C1 segment of cervical spinal cord (tissue), 14 donors: Measurements from ENCODE around the gene PSPC1.
"Not testable (repeated sequence)": the region's sequence is repeated elsewhere in the genome, so short reads cannot be mapped to it uniquely, and the experiment has no call there.

Source experiments
- DNase-seq, 14 donors: peaks; one replicate each; lab custom pipeline; 2025; lab: John Stamatoyannopoulos, UW

The PSPC1 gene

DNA sequence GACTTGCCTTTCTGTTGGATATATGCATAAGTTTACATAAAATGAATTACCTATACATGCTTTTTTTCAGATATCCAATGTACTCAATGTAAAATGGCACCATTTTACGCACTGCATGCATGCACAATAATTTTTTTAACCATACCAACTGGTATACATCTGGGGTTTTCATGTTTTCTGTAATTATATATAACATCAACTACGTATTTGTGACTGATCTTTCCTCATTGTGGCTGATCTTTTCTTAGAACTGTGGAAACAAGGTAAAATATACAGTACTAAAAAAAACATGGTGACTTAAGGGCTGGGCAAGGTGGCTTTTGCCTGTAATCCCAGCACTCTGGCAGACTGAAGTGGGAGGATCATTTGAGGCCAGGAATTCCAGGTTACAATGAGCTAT, 18.5 kb downstream of the PSPC1 start:
- no peak for DNase-seq

DNA sequence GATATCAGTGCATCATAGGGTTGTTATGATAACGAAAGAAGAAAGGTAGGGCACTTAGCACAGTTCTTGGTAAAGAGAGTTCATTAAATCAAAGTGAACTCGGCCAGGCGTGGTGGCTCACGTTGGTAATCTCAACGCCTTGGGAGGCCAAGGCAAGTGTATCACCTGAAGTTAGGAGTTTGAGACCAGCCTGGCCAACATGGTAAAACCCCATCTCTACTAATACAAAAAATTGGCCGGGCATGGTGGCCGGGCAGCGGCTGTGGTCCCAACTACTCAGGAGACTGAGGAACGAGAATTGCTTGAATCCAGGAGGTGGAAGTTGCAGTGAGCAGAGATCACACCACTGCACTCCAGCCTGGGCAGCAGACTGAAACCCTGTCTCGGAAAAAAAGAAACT, 19.1 kb downstream of the PSPC1 start:
- no peak for DNase-seq

DNA sequence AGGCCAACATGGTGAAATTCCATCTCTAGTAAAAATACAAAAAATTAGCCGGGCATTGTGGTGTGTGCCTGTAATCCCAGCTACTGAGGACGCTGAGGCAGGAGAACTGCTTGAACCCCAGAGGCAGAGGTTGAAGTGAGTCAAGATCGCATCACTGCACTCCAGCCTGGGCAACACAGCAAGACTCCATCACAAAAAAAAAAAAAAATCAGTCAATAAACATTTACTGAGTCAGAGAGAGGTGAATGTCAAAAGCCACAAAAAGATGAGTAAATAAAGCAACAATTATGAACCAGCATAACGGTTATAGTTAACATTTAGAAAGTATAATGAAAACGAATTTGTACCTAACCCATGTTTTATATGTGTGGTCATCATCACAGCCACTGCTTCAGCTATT, 23.1 kb downstream of the PSPC1 start:
- DNase-seq, result no peak

DNA sequence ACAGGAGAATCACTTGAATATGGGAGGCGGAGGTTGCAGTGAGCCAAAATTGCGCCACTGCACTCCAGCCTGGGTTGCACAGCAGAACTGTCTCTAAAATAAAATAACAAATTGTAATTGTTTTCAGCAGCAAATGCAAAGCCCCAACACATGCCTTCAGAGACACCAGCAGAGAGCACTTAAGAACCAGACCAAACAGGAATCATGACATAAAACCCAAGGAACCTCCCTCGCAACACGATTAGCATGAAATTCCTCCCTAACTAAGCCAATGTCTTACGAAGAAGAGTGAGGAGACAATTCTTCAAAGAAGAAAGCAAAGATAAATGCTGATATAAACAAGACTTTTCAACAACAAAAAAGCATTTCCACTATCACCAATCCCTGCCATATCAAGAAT, 40.1 kb downstream of the PSPC1 start:
- DNase-seq, result no peak

DNA sequence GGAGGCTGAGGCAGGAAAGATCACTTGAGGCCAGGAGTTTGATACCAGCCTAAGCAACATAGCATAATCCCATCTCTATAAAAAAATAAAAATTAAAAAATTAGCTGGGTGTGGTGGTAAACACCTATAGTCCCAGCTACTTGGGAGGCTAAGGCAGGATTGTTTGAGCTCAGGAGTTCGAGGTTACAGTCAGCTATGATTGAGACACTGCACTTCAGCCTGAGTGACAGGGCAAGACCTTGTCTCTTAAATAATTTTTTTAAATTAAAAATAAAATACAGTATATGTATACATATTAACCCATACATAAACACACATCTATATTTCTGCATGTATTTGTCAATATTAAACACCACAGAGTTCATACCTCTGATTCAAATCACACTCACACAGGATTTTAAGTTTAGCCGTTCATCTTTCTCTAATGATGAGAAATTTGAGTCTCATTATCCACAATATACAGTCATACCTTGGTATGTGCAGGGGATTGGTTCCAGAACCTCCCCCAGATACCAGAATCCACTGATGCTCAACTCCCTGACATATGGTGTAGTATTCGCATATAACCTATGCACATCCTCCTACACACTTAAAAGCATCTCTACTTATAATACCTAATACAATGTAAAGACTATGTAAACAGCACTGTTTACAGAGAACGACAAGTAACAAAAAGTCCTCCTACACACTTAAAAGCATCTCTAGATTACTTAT, 44.7 kb downstream of the PSPC1 start:
- no peak for DNase-seq

DNA sequence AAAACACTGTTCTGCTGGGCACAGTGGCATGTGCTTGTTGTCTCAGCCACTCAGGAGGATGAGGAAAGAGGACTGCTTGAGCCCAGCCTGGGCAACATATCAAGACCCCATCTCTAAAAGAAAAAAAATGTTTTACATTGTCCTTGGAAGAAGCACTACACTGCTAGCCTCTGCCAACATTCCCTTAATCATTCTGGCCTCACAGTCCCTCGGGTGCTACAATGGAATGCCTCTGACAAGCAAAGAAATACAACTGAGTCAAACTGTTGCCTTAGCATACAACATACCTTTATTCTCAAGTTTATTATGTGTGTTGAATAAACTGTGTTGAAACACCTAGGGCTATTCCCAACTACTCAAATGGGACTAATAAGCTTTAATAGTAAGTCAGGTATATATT, 56.1 kb downstream of the PSPC1 start:
- DNase-seq, result no peak

DNA sequence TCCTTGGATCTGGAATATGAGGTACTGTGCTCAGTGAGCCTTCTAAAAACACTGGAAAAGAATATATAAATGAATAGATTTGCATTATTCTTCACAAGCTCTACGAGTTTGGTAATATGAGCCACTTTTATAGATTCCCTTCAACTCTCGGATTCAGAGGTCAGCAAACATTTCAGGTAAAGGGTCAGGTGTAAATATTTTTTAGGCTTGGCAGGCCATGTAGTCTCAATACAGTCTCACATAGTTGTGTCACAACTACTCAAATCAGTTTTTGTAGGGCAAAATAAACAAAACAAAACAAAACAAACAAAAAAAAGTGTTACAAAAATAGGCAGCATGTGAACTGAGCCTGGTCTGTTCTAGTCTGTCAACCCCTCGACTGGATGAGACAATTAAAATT, 57.4 kb downstream of the PSPC1 start:
- DNase-seq, result no peak

DNA sequence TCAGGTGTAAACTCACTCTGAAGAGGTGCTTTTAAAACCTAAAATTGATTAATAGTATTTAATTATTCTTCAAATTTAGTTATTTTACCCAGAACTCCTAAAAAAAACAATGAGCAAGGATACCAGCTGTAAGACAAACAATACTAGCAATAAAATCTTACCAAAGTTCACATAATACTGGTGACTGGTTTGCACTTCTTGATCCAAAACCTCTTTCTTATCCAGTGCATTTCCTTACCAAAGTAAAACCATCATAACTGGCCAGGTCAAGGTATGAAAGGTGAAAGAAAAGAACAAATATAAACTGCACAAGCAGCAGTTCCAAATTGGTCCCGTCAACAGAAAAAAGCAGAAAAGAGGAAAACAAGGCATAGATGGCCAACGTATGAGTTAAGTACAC, 62.7 kb downstream of the PSPC1 start:
- no peak for DNase-seq

DNA sequence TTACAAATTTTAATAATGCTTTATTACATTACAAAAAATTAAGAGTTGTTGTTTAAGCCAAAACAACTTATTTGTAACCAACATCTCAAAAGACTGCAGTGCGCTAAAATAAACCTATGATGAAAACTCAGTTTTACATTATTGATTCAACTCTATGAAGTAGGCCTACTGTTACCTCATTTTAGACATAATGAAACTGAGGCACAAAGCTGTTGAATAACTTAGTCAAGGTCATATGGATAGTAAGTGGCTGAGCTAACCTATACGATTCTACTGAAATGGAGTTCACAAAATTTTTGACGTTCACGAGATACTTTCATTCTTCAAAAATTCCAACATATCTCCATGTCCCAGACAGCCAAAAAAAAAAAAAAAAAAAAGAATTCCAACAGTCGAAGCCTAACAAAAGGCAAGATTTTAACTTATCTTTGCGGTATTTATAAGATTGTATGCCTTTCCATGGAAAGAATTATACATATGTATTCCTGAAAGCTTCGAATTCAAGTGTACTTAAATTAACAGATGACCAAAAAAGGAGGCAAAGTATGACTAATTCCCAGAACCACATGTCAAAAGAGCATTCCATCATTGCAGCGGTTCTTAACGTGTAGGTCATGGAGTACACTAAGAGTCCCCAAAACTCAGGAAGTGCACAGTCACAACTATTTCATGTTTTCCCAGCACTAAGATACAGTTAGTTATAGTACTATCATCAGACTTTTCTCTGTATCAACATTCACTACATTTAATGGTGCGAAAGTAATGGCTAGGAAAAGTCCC, 69.4 kb downstream of the PSPC1 start:
- no peak for DNase-seq

DNA sequence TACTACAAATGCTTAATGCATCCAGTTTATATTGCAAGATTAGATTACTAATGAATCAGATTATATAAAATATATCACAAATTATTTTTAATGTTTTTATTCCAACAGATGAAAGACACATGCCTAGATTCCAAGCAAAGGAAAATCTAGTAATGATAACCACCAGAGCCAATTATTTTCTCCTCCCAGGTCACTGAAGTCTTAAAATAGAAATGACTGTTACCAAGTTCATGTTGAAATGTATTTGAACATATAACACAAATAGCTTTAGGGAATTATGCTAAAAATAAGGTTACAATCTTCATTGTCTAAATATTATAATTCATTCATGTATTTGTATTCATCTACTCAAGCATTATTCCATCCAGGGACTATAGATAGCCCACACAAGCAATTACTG, 73.0 kb downstream of the PSPC1 start:
- not testable (repeated sequence) for DNase-seq

DNA sequence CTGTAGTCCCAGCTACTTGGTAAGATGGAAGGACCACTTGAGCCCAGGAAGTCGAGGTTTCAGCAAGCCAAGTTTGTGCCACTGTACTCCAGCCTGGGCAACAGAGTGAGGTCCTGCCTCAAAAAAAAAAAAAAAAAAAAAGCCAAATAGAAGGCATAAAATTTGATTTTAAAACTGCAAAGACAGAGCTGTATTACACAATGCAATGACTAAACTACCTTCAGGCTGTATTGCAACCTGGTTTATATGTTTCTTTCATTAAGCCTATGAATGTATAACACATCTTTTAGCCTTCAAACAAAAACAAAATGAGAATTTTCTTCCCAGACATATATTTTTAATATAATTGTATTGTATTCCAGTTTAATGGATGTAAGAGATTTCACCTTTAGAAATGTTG, 73.7 kb downstream of the PSPC1 start:
- DNase-seq, result not testable (repeated sequence)

DNA sequence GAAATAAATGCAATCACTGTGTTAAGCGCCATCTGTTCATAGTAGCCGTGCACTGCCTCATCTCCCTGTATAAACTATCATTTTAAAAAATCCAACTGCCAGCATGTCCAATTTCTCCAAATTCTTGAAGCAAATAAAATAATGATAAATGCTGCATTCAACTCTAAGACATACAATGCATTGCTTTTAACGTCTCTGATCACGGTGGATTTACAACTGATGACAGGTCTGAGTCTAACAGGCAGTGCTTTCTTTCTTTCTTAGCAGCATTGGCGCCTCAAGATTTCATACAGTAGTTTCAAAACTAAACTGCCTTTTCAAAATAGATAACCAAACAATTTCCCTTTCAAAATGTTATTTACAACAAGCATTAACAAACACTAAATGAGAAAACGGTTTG, 78.5 kb downstream of the PSPC1 start:
- DNase-seq, result not testable (repeated sequence)

DNA sequence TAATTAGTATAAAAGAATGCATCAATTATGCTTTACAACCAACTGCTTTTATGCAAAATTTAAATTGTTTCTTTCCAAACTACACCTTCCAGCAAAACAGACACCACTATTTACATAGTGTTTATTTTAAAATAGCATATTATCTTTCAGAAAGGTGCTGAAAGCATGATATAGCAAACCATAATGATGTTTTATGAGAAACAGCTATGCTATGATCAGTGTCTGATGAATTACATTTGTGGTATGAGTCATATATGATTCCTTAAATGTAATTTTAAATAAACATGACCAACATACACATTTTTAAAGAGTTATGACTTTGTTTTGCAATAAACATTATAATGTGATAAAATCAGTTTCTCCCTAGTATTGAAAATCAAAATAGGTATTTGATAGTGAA, 81.1 kb downstream of the PSPC1 start:
- not testable (repeated sequence) for DNase-seq

DNA sequence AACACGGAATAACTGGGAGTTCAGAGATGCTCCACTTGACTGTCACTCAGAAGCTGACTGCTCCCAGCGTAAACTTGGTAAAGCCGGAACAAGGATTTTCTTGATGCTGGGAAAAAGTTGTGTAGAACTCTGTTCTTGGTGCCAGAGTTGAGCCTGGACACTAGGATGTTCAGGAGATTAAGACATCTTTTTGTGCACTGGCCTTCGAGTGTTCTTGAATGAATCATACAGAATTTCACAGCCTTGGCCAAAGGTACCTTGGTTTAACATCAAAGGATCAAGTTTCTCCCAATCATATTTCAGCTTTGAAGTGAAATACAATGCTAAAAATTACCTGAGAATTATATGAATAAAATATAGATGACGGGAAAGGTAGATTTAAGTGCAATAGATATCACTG, 81.8 kb downstream of the PSPC1 start:
- not testable (repeated sequence) for DNase-seq

DNA sequence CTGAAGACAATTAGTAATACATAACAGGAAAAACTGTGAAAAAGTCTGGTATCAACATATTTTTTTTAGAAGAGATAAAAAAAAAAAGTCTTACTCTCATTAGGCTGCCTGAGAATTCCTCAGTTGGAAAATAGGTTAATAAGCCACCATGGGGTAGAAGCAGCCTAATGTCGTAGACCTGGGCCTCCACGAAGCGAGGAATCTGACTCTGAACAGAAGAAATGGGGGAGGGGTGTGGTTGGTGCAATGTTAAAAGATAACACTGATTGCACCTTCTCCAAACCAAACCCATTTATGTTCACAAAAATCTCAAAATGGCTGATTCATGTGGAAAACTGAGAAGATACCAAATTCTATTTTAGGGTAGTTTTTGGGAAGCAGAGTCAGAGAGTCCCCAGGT, 86.9 kb downstream of the PSPC1 start:
- DNase-seq, result no peak

DNA sequence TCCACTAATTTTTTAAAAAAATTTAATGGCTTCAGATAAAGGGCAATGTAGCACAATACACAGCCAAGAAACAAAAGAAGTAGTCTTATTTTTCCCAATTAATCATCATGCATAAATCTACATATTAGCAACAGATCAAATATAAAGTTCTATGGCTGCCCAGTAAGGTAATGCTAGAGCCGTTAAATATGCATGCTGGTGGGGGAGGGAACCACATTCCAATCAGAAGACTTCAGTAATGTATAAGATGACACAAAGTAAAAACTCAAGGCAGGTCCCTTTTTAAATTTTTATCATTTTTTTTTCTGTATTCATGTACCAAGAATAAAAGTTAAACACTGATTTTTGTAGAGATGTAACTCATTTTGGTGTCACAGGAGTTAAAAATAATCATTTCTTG, 87.3 kb downstream of the PSPC1 start:
- DNase-seq, result no peak

DNA sequence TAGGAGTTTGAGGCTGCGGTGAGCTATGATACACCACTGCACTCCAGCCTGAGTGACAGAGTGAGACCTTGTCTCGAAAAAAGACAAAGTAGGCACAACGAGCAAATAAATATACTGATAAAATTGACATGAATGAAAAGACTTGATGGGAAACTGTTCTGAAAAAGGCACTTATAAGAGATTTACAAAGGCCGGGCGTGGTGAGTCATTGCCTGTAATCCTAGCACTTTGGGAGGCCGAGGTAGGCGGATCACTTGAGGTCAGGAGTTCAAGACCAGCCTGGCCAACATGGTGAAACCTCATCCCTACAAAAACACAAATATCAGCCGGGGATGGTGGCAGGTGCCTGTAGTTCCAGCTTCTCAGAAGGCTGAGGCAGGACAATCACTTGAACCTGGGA, 91.3 kb downstream of the PSPC1 start:
- not testable (repeated sequence) for DNase-seq

DNA sequence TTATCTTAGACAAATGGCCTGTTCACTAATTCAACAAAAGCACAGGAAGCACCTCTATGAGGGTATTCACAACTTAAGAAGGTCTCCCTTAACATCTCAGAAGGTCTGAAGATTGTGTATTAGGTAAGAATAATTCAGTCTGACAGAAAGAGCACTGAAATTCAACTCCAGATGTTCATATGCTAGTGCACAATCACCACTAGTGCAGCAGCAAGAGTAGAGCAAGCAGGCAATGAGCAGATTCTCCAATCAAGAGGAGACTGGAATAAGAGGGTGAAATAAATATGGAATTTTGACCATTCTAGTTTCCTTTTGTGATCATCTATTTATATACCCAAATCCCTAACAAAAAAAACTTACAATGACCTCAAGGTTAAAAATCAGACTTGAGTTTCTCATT, 97.3 kb downstream of the PSPC1 start:
- DNase-seq, result no peak

DNA sequence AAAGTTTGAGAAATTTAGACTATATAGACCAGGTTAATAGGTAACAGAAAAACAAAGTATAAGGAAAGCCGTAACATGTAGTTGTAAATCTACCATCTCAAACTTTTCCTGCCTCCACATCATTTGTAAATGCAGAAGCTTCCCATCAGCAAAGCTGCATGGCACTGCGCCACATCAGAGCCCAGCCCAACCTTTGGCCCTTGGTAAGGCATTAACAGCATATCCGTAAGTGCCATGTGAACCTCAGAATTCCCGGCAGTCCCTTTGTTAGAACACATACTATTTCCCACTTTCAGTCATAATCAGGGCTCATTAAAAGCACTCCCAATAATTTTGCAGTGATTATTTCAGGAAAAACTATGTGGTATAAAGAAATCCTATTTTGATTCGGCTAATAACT, 97.7 kb downstream of the PSPC1 start:
- DNase-seq, result no peak

DNA sequence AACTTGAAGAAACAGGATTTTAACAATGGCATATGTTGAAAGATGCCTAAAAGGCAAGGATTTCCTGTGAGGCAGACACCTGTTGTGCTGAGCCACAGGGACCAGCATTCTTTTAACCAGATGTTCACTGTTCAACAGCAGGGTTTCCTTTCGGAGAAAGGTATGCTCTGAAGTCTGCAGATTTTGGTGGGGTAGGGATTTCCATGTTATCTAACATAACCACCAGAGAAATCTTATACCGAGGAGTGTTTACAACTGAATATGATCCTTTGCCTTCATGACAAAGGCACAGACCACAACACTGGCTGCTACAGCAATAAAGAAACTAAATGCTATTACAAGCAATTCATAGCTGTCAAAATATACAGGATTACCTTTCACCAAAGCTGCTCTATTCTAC, 101.2 kb downstream of the PSPC1 start:
- no peak for DNase-seq

DNA sequence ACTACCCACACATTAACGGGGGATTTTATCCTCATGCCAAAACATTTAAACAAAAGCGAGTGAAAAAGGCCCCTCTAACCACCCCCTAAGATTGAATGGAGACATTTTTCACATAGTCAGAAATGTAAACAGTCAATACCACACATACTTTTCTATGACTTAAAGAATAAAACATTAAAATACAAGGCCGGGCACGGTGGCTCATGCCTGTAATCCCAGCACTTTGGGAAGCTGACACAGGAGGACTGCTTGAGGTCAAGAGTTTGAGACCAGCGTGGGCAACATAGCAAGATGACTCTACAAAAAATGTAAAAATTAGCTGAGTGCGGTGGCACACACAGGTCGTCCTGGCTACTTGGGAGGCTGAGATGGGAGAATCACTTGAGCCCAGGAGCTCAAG, 102.0 kb downstream of the PSPC1 start:
- no peak for DNase-seq

DNA sequence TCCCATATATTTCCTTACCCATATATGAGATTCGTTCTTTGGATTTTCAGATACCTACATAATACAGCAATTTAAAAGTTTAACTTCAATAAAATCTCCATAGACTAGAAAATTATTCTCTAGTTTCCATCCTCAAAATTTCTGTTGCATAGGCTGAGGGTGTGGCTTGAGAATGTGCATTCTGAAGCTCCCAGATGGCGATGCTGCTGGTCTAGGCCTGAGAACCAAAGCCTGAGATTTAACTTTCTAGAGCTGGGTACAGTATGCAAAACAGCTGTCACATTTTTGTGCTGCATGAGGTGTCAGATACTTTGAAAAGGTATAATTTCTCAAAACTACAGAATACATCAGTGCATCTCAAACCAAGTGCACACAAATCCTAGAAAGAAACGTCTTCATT, 106.6 kb downstream of the PSPC1 start:
- DNase-seq, result no peak

DNA sequence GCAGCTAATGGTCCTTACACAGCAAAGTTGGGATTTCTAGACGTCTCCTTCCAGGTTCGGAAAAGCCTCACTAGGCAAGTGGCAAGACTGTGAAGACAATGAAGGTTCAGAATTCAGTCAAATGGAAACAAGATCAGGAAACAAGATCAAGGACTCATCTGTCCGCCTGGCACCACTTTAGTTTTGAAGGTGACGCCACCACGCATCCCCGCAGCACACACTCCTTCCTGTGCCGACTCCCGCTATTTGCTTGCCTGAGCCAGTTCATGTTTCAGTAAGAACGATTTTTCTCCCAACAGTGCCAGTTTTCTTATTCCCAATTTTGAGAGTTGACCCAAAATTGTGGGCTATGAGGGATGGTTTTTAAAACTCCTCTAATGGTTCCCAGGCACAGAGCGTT, 107.8 kb downstream of the PSPC1 start:
- DNase-seq, result no peak
